KOPT-K1 (cell line): ENCODE measurements around the gene DNASE2B.
A peak's percentile ranks its signal among the peaks of the same experiment; 100 is the strongest.

ENCODE experiments used
- H3K27ac ChIP-seq: fragments of 200-600 bp; sonication (generic); 2 replicates; pipeline ENCODE4 v1.5.1; 2016; ENCODE audit warnings: antibody characterized with exemption, mild to moderate bottlenecking, low read depth, low read length; ENCODE audit not compliant: poor library complexity, severe bottlenecking
- H3K36me3 ChIP-seq: fragments of 200-600 bp; sonication (generic); 2 replicates; pipeline ENCODE4 v1.5.1; 2017; ENCODE audit warnings: antibody characterized with exemption, mild to moderate bottlenecking, low read length, moderate library complexity; ENCODE audit not compliant: insufficient read depth
- H3K9me3 ChIP-seq: fragments of 200-600 bp; sonication (generic); 2 replicates; pipeline ENCODE4 v1.5.1; 2017; ENCODE audit warnings: antibody characterized with exemption, low read length, mild to moderate bottlenecking; ENCODE audit not compliant: insufficient read depth, poor library complexity, severe bottlenecking

Gene DNASE2B

GRCh38 chr1:84422909-84423308, 24.6 kb downstream of the DNASE2B start:
- Histone ChIP-seq H3K27ac (no peak overlapping the region), H3K9me3 (no peaks in the 10 kb centered on the region), H3K36me3 (no peaks in the 10 kb centered on the region)

- Histone ChIP-seq H3K27ac (no peak overlapping the region), H3K36me3 (no peaks in the 10 kb centered on the region), H3K9me3 (peaks cover 4% of the 10 kb centered on the region)
These were observed 26.3 kb downstream of the DNASE2B start for GRCh38 chr1:84424513-84425149.

- no peaks in the 10 kb centered on the region for H3K36me3 ChIP-seq
- H3K9me3 ChIP-seq: peaks cover 11% of the 10 kb centered on the region
- H3K27ac ChIP-seq: no peak overlapping the region
These were observed 27.0 kb downstream of the DNASE2B start for GRCh38 chr1:84425150-84425896.

GRCh38 chr1:84426376-84426775, 28.1 kb downstream of the DNASE2B start:
- H3K27ac ChIP-seq: no peak overlapping the region
- H3K9me3 ChIP-seq: peaks cover 12% of the 10 kb centered on the region
- H3K36me3 ChIP-seq: no peaks in the 10 kb centered on the region

GRCh38 chr1:84427250-84428188, 29.2 kb downstream of the DNASE2B start:
- Histone ChIP-seq H3K36me3 (no peaks in the 10 kb centered on the region), H3K27ac (no peak overlapping the region), H3K9me3 (peaks cover 12% of the 10 kb centered on the region)

- H3K27ac ChIP-seq: no peak overlapping the region
- peaks cover 12% of the 10 kb centered on the region for H3K9me3 ChIP-seq
- no peaks in the 10 kb centered on the region for H3K36me3 ChIP-seq
These were observed 30.0 kb downstream of the DNASE2B start for GRCh38 chr1:84428235-84428634.

- H3K9me3 ChIP-seq: peaks cover 12% of the 10 kb centered on the region
- no peaks in the 10 kb centered on the region for H3K36me3 ChIP-seq
- no peak overlapping the region for H3K27ac ChIP-seq
These were observed 30.9 kb downstream of the DNASE2B start for GRCh38 chr1:84429231-84429630.

GRCh38 chr1:84430546-84430945, 32.3 kb downstream of the DNASE2B start:
- Histone ChIP-seq H3K9me3 (peaks cover 12% of the 10 kb centered on the region), H3K27ac (no peak overlapping the region), H3K36me3 (no peaks in the 10 kb centered on the region)

GRCh38 chr1:84433258-84434080, 35.2 kb downstream of the DNASE2B start:
- Histone ChIP-seq H3K27ac (peak overlapping the region; percentile 65), H3K9me3 (peaks cover 12% of the 10 kb centered on the region)

GRCh38 chr1:84434081-84434769, 35.9 kb downstream of the DNASE2B start:
- H3K9me3 ChIP-seq: peaks cover 12% of the 10 kb centered on the region
- H3K36me3 ChIP-seq: no peaks in the 10 kb centered on the region
- H3K27ac ChIP-seq: peak overlapping the region; percentile 65

More at GRCh38 chr1:84433258-84434080, 35.2 kb downstream of the DNASE2B start:
- H3K36me3 ChIP-seq: no peaks in the 10 kb centered on the region

- Histone ChIP-seq H3K36me3 (no peaks in the 10 kb centered on the region), H3K27ac (peak overlapping the region; percentile 65), H3K9me3 (peaks cover 5% of the 10 kb centered on the region)
These were observed 36.7 kb downstream of the DNASE2B start for GRCh38 chr1:84434801-84435549.

GRCh38 chr1:84436876-84437655, 38.8 kb downstream of the DNASE2B start:
- Histone ChIP-seq H3K9me3 (no peaks in the 10 kb centered on the region), H3K36me3 (no peaks in the 10 kb centered on the region), H3K27ac (no peak overlapping the region)

- Histone ChIP-seq H3K36me3 (no peaks in the 10 kb centered on the region), H3K27ac (no peak overlapping the region), H3K9me3 (no peaks in the 10 kb centered on the region)
These were observed 44.0 kb downstream of the DNASE2B start for GRCh38 chr1:84442256-84442655.
